Stimulated activated naive CD8-positive, alpha-beta T cell treated with anti-CD3 and anti-CD28 coated beads, Interleukin-15, Interleukin-2, amounts not matched to agents 100 ng/mL and 50 ng/mL, for 24 hours (primary cell): ENCODE results near the gene SLC31A2.

ENCODE experiments used
- H3K27ac Mint-ChIP-seq: one replicate; pipeline ENCODE4 v1.8.0; 2021; ENCODE audit warnings: mild to moderate bottlenecking, mixed read lengths
- H3K27me3 Mint-ChIP-seq: one replicate; pipeline ENCODE4 v1.8.0; 2021; ENCODE audit warnings: mixed read lengths
- H3K36me3 Mint-ChIP-seq: one replicate; pipeline ENCODE4 v1.8.0; 2021; ENCODE audit warnings: low read depth, mixed read lengths
- H3K4me1 Mint-ChIP-seq: one replicate; pipeline ENCODE4 v1.8.0; 2021; ENCODE audit warnings: low read depth, mixed read lengths
- H3K4me3 Mint-ChIP-seq: one replicate; pipeline ENCODE4 v1.8.0; 2021; ENCODE audit warnings: mild to moderate bottlenecking, mixed read lengths
- H3K9me3 Mint-ChIP-seq: one replicate; pipeline ENCODE4 v1.8.0; 2021; ENCODE audit warnings: mixed read lengths

SLC31A2 gene

GRCh38 chr9:113192455-113192854, 41.6 kb downstream of the SLC31A2 start:
- Mint-ChIP-seq H3K27me3 (no peaks in the 10 kb centered on the region), H3K27ac (no peak overlapping the region), H3K4me3 (no peak overlapping the region), H3K36me3 (peaks cover 63% of the 10 kb centered on the region), H3K4me1 (no peaks in the 10 kb centered on the region), H3K9me3 (no peaks in the 10 kb centered on the region)

GRCh38 chr9:113199683-113200329, 49.0 kb downstream of the SLC31A2 start:
- no peak overlapping the region for H3K4me3 Mint-ChIP-seq
- H3K4me1 Mint-ChIP-seq = peaks cover 8% of the 10 kb centered on the region
- H3K36me3 Mint-ChIP-seq = peaks cover 76% of the 10 kb centered on the region
- no peak overlapping the region for H3K27ac Mint-ChIP-seq
- no peaks in the 10 kb centered on the region for H3K9me3 Mint-ChIP-seq
- no peaks in the 10 kb centered on the region for H3K27me3 Mint-ChIP-seq

GRCh38 chr9:113205432-113205831, 54.6 kb downstream of the SLC31A2 start:
- Mint-ChIP-seq H3K27me3 (no peaks in the 10 kb centered on the region), H3K4me1 (peaks cover 4% of the 10 kb centered on the region), H3K27ac (no peak overlapping the region), H3K4me3 (no peak overlapping the region), H3K36me3 (peaks cover 72% of the 10 kb centered on the region), H3K9me3 (no peaks in the 10 kb centered on the region)

DNA sequence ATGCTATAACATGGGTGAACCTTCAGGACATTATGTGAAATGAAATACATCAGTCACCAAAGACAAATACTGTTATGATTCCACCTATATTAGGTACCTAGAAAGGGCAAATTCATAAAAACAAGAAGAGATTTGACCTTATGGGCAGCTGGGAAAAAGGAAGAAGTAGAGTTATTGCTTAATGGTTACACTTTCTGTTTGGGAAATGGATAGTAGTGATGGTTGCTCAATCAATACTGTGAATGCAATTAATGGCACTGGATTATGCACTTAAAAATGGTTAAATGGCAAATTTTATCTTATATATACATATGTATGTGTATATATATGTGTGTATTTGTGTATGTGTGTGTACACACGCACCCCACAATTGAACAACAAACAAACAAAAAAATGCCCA, 55.1 kb downstream of the SLC31A2 start:
- Mint-ChIP-seq H3K27ac (no peak overlapping the region), H3K4me1 (peaks cover 4% of the 10 kb centered on the region), H3K36me3 (peaks cover 77% of the 10 kb centered on the region), H3K4me3 (no peak overlapping the region), H3K9me3 (no peaks in the 10 kb centered on the region), H3K27me3 (no peaks in the 10 kb centered on the region)

GRCh38 chr9:113210815-113211214, 60.0 kb downstream of the SLC31A2 start:
- Mint-ChIP-seq H3K36me3 (peaks cover 65% of the 10 kb centered on the region), H3K27me3 (no peaks in the 10 kb centered on the region), H3K4me1 (peaks cover 10% of the 10 kb centered on the region), H3K4me3 (no peak overlapping the region), H3K9me3 (no peaks in the 10 kb centered on the region), H3K27ac (no peak overlapping the region)
